CD4-positive, CD25-positive, alpha-beta regulatory T cell (primary cell): ENCODE measurements around the gene WBP1L. TPM values are rescaled to one million over a fixed set of nuclear protein-coding genes. Genes with fewer than 3 reads are reported as not detected.

Experiments used
- ATAC-seq, 2 donors: fragments of 150-1000 bp; cut with Tn5 transposase; one replicate each; pipeline ENCODE4 v1.10.0; 2021; ENCODE audit warnings: low read depth in 2 of 2, moderate number of reproducible peaks in 2 of 2, moderate library complexity in 1 of 2
- DNase-seq, 3 donors: peaks; one replicate each; pipeline versions ENCODE4 v3.0.0 to v3.0.0-alpha.2; 2012 to 2022; ENCODE audit warnings: mixed read lengths in 1 of 3
- H3K27ac ChIP-seq: one replicate; pipeline ENCODE4 v1.7.0; 2013; ENCODE audit warnings: mild to moderate bottlenecking, low read length; ENCODE audit not compliant: insufficient read depth, poor library complexity, severe bottlenecking
- H3K27me3 ChIP-seq: one replicate; pipeline ENCODE4 v1.7.0; 2013; ENCODE audit warnings: low read length; ENCODE audit not compliant: control insufficient read depth, insufficient read depth
- H3K36me3 ChIP-seq: one replicate; pipeline ENCODE4 v1.7.0; 2013; ENCODE audit warnings: mild to moderate bottlenecking, low read length, moderate library complexity; ENCODE audit not compliant: control insufficient read depth, insufficient read depth
- H3K4me1 ChIP-seq: 2 replicates; pipeline ENCODE4 v1.7.0; 2013; ENCODE audit warnings: mild to moderate bottlenecking, low read length; ENCODE audit not compliant: insufficient read depth, control insufficient read depth, poor library complexity, severe bottlenecking
- H3K4me3 ChIP-seq: one replicate; pipeline ENCODE4 v1.7.0; 2013; ENCODE audit warnings: low read depth, mild to moderate bottlenecking, low read length, moderate library complexity
- H3K9me3 ChIP-seq, 2 experiments: 1 replicate in 1 of 2; 2 replicates in 1 of 2; pipeline ENCODE4 v1.7.0; 2013; ENCODE audit warnings: low read length in 2 of 2, mild to moderate bottlenecking in 1 of 2, moderate library complexity in 1 of 2; ENCODE audit not compliant: control insufficient read depth in 2 of 2
- H3K27ac Mint-ChIP-seq, 3 donors: one replicate each; pipeline ENCODE4 v1.8.0; 2020 to 2022; ENCODE audit warnings: mild to moderate bottlenecking in 3 of 3, mixed read lengths in 3 of 3, moderate library complexity in 2 of 3
- H3K27me3 Mint-ChIP-seq: one replicate; pipeline ENCODE4 v1.8.0; 2022; ENCODE audit warnings: mild to moderate bottlenecking, mixed read lengths
- H3K36me3 Mint-ChIP-seq: one replicate; pipeline ENCODE4 v1.8.0; 2020; ENCODE audit warnings: mixed read lengths
- H3K4me1 Mint-ChIP-seq, 4 donors: one replicate each; pipeline ENCODE4 v1.8.0; 2020 to 2022; ENCODE audit warnings: mixed read lengths in 4 of 4, mild to moderate bottlenecking in 1 of 4
- H3K4me3 Mint-ChIP-seq, 4 donors: one replicate each; pipeline ENCODE4 v1.8.0; 2020 to 2022; ENCODE audit warnings: mild to moderate bottlenecking in 4 of 4, mixed read lengths in 4 of 4, moderate library complexity in 3 of 4
- H3K9me3 Mint-ChIP-seq, 7 donors: one replicate each; pipeline ENCODE4 v1.8.0; 2020 to 2022; ENCODE audit warnings: mixed read lengths in 7 of 7, mild to moderate bottlenecking in 3 of 7, moderate library complexity in 2 of 7
- polyA plus RNA-seq, 4 donors: library from polyadenylated mRNA; unstranded; fragments of 300-500 nt; fragmentation: Illumina TruSeq; gene quantifications; one replicate each; pipeline ENCODE4 v1.2.3, GENCODE V29; 2021
- total RNA-seq: library from RNA; stranded (reverse); gene quantifications from one replicate; pipeline ENCODE4 v1.2.3, GENCODE V29; 2022

WBP1L gene
- total and polyA plus RNA-seq, 5 donors from 2014 or later: 26.9 to 38.5 (median 28.2) TPM

- ATAC-seq: no peak
- Mint-ChIP-seq H3K27ac (peak overlapping the region in 1 of 3 donors; percentile 65), H3K27me3 (no peaks in the 10 kb centered on the region), H3K4me3 (no peak overlapping the region), H3K36me3 (peaks cover 16% of the 10 kb centered on the region), H3K4me1 (peaks cover 20 to 76% (median 51%) of the 10 kb centered on the region in 4 donors), H3K9me3 (no peaks in the 10 kb centered on the region)
- H3K36me3 ChIP-seq: peaks cover 7% of the 10 kb centered on the region
- no peak overlapping the region for H3K27ac ChIP-seq
- DNase-seq: no peak
- peaks cover 27% of the 10 kb centered on the region for H3K4me1 ChIP-seq
- no peaks in the 10 kb centered on the region for H3K27me3 ChIP-seq
- H3K9me3 ChIP-seq: no peaks in the 10 kb centered on the region
- no peak overlapping the region for H3K4me3 ChIP-seq
These were observed 29.6 kb downstream of the WBP1L start for GRCh38 chr10:102773320-102773719.

GRCh38 chr10:102773986-102774385 is 30.2 kb downstream of the WBP1L start:
- peaks cover 27% of the 10 kb centered on the region for H3K4me1 ChIP-seq
- H3K27me3 ChIP-seq: no peaks in the 10 kb centered on the region
- H3K36me3 ChIP-seq: peaks cover 7% of the 10 kb centered on the region
- no peaks in the 10 kb centered on the region for H3K27me3 Mint-ChIP-seq
- DNase-seq: peak in 1 of 3 donors; percentile 27
- H3K9me3 Mint-ChIP-seq: no peaks in the 10 kb centered on the region
- no peaks in the 10 kb centered on the region for H3K9me3 ChIP-seq
- H3K4me3 ChIP-seq: no peak overlapping the region
- H3K4me1 Mint-ChIP-seq: peaks cover 25 to 82% (median 54%) of the 10 kb centered on the region in 4 donors
- no peak overlapping the region for H3K27ac ChIP-seq
- peak overlapping the region in 1 of 4 donors; percentile 68 for H3K4me3 Mint-ChIP-seq
- peaks cover 17% of the 10 kb centered on the region for H3K36me3 Mint-ChIP-seq
- peak in 1 of 2 donors; percentile 44 for ATAC-seq
- H3K27ac Mint-ChIP-seq: peak overlapping the region in 2 of 3 donors; percentile 65 to 76

- Histone ChIP-seq H3K4me1 (peaks cover 27% of the 10 kb centered on the region), H3K36me3 (peaks cover 7% of the 10 kb centered on the region), H3K4me3 (no peak overlapping the region), H3K27ac (no peak overlapping the region), H3K27me3 (no peaks in the 10 kb centered on the region), H3K9me3 (no peaks in the 10 kb centered on the region)
- peak overlapping the region in 2 of 4 donors; percentile 26 to 32 for H3K4me3 Mint-ChIP-seq
- peaks cover 16% of the 10 kb centered on the region for H3K36me3 Mint-ChIP-seq
- H3K27ac Mint-ChIP-seq: peak overlapping the region; percentile 16 to 73 (median 56)
- no peak for ATAC-seq
- no peaks in the 10 kb centered on the region for H3K27me3 Mint-ChIP-seq
- H3K9me3 Mint-ChIP-seq: no peaks in the 10 kb centered on the region
- H3K4me1 Mint-ChIP-seq: peaks cover 26 to 79% (median 51%) of the 10 kb centered on the region in 4 donors
- no peak for DNase-seq
These were observed 31.6 kb downstream of the WBP1L start for GRCh38 chr10:102775201-102775934.

GRCh38 chr10:102775935-102776669 is 32.4 kb downstream of the WBP1L start:
- peaks cover 22 to 80% (median 48%) of the 10 kb centered on the region in 4 donors for H3K4me1 Mint-ChIP-seq
- DNase-seq (peak in 1 of 3 donors; percentile 19), ATAC-seq (peak in 1 of 2 donors; percentile 14)
- H3K27ac Mint-ChIP-seq: peak overlapping the region in 2 of 3 donors; percentile 56 to 73
- no peaks in the 10 kb centered on the region for H3K27me3 ChIP-seq
- no peak overlapping the region for H3K4me3 ChIP-seq
- no peaks in the 10 kb centered on the region for H3K9me3 ChIP-seq
- H3K4me1 ChIP-seq: peaks cover 27% of the 10 kb centered on the region
- H3K27me3 Mint-ChIP-seq: no peaks in the 10 kb centered on the region
- peaks cover 16% of the 10 kb centered on the region for H3K36me3 Mint-ChIP-seq
- peak overlapping the region in 2 of 4 donors; percentile 52 to 68 for H3K4me3 Mint-ChIP-seq
- H3K27ac ChIP-seq: no peak overlapping the region
- H3K9me3 Mint-ChIP-seq: no peaks in the 10 kb centered on the region
- H3K36me3 ChIP-seq: peaks cover 6% of the 10 kb centered on the region

- H3K27ac ChIP-seq: no peak overlapping the region
- Mint-ChIP-seq H3K4me1 (peaks cover 20 to 82% (median 48%) of the 10 kb centered on the region in 4 donors), H3K9me3 (no peaks in the 10 kb centered on the region), H3K27ac (peak overlapping the region in 2 of 3 donors; percentile 56 to 87), H3K4me3 (peak overlapping the region in 2 of 4 donors; percentile 52), H3K36me3 (peaks cover 16% of the 10 kb centered on the region), H3K27me3 (no peaks in the 10 kb centered on the region)
- H3K9me3 ChIP-seq: no peaks in the 10 kb centered on the region
- peaks cover 5% of the 10 kb centered on the region for H3K36me3 ChIP-seq
- H3K4me1 ChIP-seq: peaks cover 27% of the 10 kb centered on the region
- H3K4me3 ChIP-seq: no peak overlapping the region
- DNase-seq: no peak
- no peaks in the 10 kb centered on the region for H3K27me3 ChIP-seq
- ATAC-seq: no peak
These were observed 33.2 kb downstream of the WBP1L start for GRCh38 chr10:102776779-102777456.

GRCh38 chr10:102777711-102778453 is 34.1 kb downstream of the WBP1L start:
- peaks cover 20 to 82% (median 51%) of the 10 kb centered on the region in 4 donors for H3K4me1 Mint-ChIP-seq
- H3K36me3 ChIP-seq: peaks cover 5% of the 10 kb centered on the region
- peaks cover 22% of the 10 kb centered on the region for H3K36me3 Mint-ChIP-seq
- H3K4me3 ChIP-seq: no peak overlapping the region
- no peaks in the 10 kb centered on the region for H3K27me3 ChIP-seq
- peak overlapping the region in 1 of 4 donors; percentile 31 for H3K4me3 Mint-ChIP-seq
- no peak overlapping the region for H3K27ac ChIP-seq
- no peaks in the 10 kb centered on the region for H3K9me3 ChIP-seq
- DNase-seq (no peak), ATAC-seq (no peak)
- H3K9me3 Mint-ChIP-seq: no peaks in the 10 kb centered on the region
- peak overlapping the region in 2 of 3 donors; percentile 63 to 73 for H3K27ac Mint-ChIP-seq
- no peaks in the 10 kb centered on the region for H3K27me3 Mint-ChIP-seq
- peaks cover 27% of the 10 kb centered on the region for H3K4me1 ChIP-seq

GRCh38 chr10:102778781-102779180 is 35.0 kb downstream of the WBP1L start:
- ATAC-seq (no peak), DNase-seq (no peak)
- Histone ChIP-seq H3K27ac (no peak overlapping the region), H3K4me3 (no peak overlapping the region), H3K4me1 (peaks cover 25% of the 10 kb centered on the region), H3K27me3 (no peaks in the 10 kb centered on the region), H3K36me3 (peaks cover 5% of the 10 kb centered on the region), H3K9me3 (no peaks in the 10 kb centered on the region)
- H3K9me3 Mint-ChIP-seq: no peaks in the 10 kb centered on the region
- H3K27me3 Mint-ChIP-seq: no peaks in the 10 kb centered on the region
- peaks cover 25 to 81% (median 49%) of the 10 kb centered on the region in 4 donors for H3K4me1 Mint-ChIP-seq
- peaks cover 22% of the 10 kb centered on the region for H3K36me3 Mint-ChIP-seq
- H3K27ac Mint-ChIP-seq: peak overlapping the region in 2 of 3 donors; percentile 25 to 73
- no peak overlapping the region for H3K4me3 Mint-ChIP-seq
